Stimulated activated CD4-positive, alpha-beta T cell treated with anti-CD3 and anti-CD28 coated beads, Interleukin-4, amount 100 ng/mL, for 1 hour (primary cell): ENCODE data around the gene PLCH1.

ENCODE experiments used
- DNase-seq: peaks from one replicate; pipeline ENCODE4 v3.0.0-alpha.2; 2020

The PLCH1 gene

DNA sequence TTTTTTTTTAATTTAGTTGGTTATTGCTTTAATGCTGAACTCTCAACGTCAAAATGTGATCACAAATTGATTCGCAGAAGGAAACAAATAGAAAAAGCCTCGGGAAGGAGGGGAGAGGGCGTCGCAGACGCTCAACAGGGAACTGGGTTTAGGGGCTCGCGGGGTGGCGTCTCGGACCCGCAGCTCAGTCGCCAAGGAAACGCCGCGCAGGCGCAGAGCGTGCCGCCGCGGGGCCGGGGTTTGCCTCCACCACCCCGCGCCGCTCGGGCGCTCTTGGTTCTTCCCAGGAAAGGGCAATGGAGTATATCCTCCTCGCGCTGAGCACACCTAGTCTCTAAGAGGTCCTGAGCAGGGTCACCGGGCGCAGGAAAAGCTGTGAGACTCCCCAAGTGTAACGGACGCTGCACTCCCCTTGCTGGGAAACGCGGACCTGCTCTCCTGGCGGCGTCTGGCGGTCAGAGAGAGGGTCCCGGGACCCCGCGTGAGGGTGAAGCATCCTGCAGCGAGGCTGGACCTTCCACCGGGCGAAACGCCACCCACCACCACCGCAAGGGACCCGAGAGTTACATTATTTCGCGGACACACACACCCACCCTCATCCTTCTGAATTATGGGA lies 753 bp downstream of the PLCH1 start:
- DNase-seq: peak; percentile 52

DNA sequence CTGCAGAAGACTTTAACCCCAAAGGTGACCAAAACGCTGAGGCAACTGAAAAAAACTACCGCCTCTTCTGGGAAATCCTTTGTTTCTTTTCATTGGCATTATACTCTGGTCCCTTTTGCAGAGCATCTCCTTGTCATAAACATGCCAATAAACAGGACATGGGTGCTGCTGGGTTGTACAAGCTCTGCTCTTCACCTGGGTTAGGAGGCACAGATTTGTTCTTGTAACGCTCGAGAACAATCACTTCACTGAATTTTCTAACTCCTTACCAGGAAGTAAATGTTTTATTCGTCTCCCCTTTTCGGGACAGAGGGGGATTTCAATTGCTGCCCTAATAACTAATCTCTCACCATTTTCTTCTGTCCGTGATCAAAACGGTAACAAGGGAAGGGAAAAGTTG lies 1.3 kb downstream of the PLCH1 start:
- DNase-seq: no peak

DNA sequence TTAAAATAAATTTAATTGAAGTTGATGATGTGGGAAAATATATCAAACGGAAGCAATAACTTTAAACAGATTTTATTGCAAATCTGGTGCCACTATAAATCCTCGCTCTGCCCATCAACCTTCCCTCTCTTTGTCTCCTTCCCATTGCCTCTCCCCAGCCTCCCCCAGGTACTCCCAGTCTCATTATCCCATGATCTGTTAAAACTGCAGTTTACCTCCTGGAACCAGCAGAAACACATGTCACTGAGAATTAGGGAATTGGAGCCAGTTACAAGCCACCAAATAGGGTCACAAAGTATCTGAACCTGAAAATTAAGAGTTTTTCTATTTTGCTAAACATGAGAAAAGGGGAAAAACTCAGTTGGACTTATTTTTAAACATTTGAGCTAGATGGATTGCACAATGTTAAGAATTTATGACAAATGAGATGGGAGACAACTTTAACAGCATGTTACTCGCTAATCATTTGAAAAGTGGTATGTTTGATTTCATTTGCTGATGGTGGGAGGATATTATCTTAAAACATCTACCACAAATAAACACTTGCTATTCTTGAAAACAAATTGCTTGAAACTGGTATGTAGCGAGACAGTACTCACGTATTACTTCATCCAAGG lies 2.4 kb downstream of the PLCH1 start:
- DNase-seq: no peak

DNA sequence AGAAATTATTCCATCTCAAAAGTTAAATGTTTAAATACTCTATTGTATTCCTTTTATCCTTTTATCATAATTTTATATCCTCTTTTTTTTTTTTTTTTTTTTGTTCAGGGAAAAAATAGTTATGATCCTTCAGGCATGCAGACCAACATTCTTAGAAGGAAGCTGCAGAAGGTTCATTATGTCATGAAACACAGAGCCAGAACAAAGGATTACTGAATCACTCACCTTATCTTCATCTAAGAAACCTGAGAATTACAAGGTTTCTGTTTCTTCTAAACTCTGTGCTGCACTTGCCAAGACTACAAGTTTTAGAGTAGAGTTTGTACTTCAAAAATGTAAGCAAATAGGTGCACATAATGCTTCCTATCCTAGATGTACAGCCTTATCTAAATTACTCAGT lies 3.3 kb downstream of the PLCH1 start:
- DNase-seq: no peak

DNA sequence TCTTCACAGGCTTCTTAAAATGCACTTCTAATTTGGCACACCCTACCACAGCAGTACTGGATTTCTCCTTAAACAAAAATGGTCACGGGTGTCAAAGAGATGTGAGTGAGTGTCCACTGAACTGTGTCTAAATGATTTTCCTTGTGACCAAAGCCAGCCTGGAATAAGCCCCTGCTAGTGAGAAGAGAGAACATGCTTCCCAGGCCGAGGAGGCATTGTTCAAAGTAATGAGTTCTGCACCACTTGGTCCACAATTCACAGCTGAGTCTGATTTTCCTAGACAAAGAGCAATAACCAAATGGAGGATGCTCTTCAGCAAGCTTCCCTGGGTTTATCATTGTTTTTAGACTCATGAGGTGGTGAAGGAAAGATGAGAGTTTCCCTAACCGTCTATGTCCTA lies 3.8 kb downstream of the PLCH1 start:
- DNase-seq: no peak

GRCh38 chr3:155739154-155739553 lies 5.7 kb downstream of the PLCH1 start:
- DNase-seq: no peak

DNA sequence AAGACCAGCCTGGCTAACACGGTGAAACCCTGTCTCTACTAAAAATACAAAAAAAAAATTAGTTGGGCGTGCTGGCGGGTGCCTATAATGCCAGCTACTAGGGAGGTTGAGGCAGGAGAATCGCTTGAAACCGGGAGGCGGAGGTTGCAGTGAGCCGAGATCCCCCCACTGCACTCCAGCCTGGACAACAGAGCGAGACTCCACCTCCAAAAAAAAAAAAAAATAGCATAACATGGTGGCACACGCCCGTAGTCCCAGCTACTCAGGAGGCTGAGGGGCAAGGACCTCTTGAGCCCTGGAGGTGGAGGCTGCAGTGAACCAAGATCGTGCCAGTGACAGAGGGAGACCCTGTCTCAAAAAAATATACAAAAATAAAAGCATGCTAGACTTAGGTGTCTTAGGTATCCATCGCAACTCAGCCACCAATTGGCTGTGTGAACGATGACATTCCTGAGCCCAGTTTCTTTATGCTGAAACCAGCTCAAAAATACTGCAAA lies 6.2 kb downstream of the PLCH1 start:
- no peak for DNase-seq

DNA sequence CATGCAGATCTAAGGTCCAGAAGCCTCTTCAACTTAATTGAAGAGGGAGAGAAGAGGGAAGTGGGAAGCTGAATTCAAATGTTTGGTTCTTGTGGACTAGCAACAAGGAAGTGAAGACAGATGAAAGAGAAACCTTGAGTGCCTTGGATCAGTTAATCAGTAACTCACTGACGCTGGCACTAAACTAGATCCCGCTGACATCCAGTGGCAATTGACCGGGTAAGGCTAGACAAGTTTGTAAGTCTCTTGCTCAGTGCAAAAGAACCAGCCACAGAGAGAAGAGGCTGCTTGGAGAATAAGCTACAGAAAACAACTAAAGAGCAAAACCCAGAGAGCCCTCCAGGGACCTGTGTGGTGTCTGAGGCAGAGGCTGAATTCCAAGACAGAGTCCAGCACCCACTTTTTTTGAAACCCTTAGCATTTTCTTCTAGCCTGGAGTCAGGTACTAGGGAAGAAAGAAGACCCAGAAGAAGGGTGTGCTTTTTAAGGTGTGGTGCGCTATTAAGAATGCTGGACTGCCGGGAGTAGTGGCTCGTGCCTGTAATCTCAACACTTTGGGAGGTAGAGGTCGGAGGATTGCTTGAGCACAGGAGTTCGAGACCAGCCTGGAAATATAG lies 6.9 kb downstream of the PLCH1 start:
- no peak for DNase-seq

GRCh38 chr3:155736381-155736780 lies 8.5 kb downstream of the PLCH1 start:
- DNase-seq: no peak

DNA sequence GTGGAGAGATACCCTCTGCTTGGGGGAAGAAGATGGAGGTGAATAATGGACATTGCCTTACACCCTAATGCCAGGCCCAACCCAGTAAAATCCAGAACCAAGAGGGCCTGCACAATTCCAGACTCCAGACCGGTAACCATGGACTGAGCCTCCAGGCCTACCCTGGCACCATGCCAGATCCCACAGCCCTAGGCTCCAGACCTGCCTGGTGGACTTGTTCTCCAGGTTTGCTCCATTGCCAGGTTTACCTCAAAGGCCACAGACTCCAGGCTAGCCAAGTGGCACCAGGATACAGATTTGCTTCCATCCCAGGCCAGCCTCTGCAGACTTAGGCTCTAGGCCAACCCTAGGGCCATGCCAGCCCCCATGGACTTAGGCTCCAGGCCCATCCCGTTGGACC lies 14.0 kb downstream of the PLCH1 start:
- no peak for DNase-seq

- DNase-seq: no peak
These were observed 17.0 kb downstream of the PLCH1 start for GRCh38 chr3:155727836-155728235.

- DNase-seq: no peak
These were observed 30.6 kb downstream of the PLCH1 start for GRCh38 chr3:155714295-155714718.

- DNase-seq: no peak
These were observed 32.9 kb downstream of the PLCH1 start for GRCh38 chr3:155712008-155712407.

DNA sequence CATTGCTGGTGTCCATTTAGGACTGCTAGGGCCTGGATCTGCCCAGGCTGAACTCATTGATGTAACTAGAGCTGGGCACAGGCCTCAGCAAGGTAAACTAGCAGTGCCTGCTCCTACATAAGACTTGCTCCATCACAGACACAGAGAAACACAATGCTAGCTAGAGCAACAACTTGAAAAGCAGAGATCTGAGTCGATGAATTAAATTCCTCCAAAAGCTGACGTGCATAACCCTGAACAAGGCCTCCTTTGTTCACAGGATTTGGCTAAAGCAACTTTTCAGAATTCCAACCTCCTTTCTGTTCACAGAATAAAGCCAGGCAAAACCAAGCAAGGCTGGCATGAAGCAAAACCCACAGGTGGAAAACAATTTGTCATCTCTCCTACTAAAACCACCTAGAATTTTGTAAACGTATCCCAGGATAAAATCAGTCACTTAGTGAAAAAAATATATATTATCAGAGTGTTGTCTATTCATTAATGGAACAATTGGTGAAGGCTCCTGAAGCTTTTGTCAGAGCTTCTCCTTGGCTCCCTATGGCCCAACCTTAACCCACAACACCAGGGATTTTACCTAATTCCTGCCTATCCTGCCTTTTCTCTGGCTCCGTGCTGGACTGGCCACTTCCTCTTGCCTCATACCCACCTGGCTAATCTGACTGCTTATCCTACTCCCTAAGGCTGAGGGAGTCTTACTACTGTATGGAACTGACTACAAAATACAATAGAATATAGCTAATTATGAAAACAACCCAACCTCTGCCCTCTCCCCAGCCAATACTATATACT lies 39.9 kb downstream of the PLCH1 start:
- no peak for DNase-seq

DNA sequence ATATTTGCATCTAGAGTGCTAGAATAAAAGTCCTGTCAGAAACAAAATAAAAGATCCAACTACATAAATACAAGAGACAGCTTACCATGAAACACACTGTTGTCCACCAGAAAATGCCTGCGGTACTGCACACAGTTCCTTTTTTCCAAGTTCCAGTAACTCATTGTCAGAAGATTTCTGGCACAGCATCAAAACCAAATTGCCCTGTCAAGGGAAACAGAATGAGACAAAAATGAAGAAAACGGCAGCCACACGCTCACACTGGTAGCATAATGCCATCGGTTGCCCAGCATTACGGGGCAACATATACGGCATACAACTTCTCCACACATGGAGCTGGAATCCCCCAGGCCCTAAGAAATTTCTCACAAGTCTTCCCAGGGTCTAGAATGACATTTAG lies 40.8 kb downstream of the PLCH1 start:
- no peak for DNase-seq

DNA sequence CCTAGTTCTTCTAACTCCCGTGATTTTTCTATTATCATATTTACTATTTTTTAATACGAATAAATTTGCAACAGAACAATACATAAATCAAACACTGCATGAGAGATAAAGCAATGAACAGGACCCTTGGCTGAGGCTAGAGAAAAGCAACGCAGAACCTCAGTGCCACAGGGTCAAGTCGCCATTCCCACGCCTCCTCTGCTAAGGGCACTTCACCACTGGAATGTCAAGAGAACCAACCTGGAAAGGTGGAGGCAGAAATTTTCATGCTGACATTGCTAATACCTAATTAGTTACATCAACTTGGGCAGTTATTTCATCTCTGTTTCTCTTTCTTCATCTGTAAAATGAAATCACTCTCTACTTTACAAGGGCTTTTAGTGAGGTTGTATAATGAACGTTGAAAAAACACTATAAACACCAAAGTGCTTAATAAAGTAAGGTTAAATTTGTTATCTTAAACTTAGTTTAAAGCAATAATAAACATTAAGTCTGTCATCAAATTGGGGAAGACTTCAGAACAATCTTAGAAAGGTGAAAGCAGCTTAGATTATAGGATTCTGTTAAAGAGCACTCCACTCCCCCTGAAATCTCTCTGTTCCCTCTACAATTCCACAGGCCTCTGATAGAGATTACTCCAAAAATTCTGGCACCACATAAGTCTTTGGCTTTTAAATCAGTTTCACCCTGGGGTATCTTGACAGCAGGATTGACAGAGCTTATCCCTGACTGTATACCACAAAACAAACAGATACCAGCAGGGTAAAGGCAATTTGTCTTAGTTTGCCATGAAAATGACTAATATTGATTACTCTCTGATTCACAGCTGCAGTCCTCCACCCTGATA lies 41.9 kb downstream of the PLCH1 start:
- no peak for DNase-seq

- no peak for DNase-seq
These were observed 42.9 kb downstream of the PLCH1 start for GRCh38 chr3:155701882-155702465.

- DNase-seq: no peak
These were observed 47.3 kb downstream of the PLCH1 start for GRCh38 chr3:155697542-155697941.

- DNase-seq: no peak
These were observed 54.0 kb downstream of the PLCH1 start for GRCh38 chr3:155690921-155691320.

GRCh38 chr3:155688481-155688880 lies 56.4 kb downstream of the PLCH1 start:
- DNase-seq: no peak

DNA sequence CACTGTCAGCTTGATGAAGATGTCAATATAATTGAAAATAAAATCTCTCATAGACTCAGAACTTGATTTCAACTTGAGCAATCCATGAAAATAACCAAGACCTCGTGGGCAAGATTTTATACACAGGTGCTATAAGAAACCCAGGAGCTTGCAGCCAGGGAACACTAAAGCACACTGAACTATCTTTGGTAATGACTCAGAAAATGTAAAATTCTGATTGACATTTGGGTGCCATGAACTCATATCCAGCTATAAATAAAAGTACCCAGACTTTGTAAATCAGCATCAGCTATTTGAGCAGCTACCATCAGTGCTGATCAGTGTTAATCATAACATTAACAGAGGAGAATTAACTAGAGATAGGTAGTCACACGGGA lies 61.5 kb downstream of the PLCH1 start:
- no peak for DNase-seq
